ENCODE data around the gene CLCN5. TPM values are rescaled to one million over a fixed set of nuclear protein-coding genes. Genes with fewer than 3 reads are reported as not detected.

CLCN5 gene
- total RNA-seq, 4 donors from 2014 or later = 5.3 to 8.0 (median 7.2) TPM

- TF ChIP-seq, protein P1, sequence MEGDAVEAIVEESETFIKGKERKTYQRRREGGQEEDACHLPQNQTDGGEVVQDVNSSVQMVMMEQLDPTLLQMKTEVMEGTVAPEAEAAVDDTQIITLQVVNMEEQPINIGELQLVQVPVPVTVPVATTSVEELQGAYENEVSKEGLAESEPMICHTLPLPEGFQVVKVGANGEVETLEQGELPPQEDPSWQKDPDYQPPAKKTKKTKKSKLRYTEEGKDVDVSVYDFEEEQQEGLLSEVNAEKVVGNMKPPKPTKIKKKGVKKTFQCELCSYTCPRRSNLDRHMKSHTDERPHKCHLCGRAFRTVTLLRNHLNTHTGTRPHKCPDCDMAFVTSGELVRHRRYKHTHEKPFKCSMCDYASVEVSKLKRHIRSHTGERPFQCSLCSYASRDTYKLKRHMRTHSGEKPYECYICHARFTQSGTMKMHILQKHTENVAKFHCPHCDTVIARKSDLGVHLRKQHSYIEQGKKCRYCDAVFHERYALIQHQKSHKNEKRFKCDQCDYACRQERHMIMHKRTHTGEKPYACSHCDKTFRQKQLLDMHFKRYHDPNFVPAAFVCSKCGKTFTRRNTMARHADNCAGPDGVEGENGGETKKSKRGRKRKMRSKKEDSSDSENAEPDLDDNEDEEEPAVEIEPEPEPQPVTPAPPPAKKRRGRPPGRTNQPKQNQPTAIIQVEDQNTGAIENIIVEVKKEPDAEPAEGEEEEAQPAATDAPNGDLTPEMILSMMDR (IDR thresholded peaks at IDR 0.05) = no peak
- no peak for TF ChIP-seq POLR2A (IDR thresholded peaks at IDR 0.05)
- no peak overlapping the region for H3K4me3 ChIP-seq
- 58 to 100% methylated on average over 1 to 2 of the region's 2 CpGs for WGBS, 2 donors
- no peak for DNase-seq
- H3K27me3 ChIP-seq = no peaks in the 10 kb centered on the region
- intact Hi-C loops (cut with DNase I) = no loop called here
- no peaks in the 10 kb centered on the region for H3K36me3 ChIP-seq
- no peaks in the 10 kb centered on the region for H3K9me3 ChIP-seq
- no peaks in the 10 kb centered on the region for H3K4me1 ChIP-seq
- no peak overlapping the region for H3K27ac ChIP-seq
Measured at GRCh38 chrX:49956313-49956712, 33.9 kb downstream of the CLCN5 start.

- no peaks in the 10 kb centered on the region for H3K4me1 ChIP-seq
- no peak for DNase-seq
- no peaks in the 10 kb centered on the region for H3K9me3 ChIP-seq
- H3K36me3 ChIP-seq = no peaks in the 10 kb centered on the region
- no peak for TF ChIP-seq POLR2A (IDR thresholded peaks at IDR 0.05)
- TF ChIP-seq, protein P1 (IDR thresholded peaks at IDR 0.05) = no peak
- no peak overlapping the region for H3K4me3 ChIP-seq
- intact Hi-C loops (cut with DNase I) = no loop called here
- H3K27ac ChIP-seq = no peak overlapping the region
- WGBS, 2 donors = 63 to 89% methylated on average over 4 of the region's 4 CpGs
- no peaks in the 10 kb centered on the region for H3K27me3 ChIP-seq
Measured at GRCh38 chrX:49958727-49959485, 36.5 kb downstream of the CLCN5 start.

DNA sequence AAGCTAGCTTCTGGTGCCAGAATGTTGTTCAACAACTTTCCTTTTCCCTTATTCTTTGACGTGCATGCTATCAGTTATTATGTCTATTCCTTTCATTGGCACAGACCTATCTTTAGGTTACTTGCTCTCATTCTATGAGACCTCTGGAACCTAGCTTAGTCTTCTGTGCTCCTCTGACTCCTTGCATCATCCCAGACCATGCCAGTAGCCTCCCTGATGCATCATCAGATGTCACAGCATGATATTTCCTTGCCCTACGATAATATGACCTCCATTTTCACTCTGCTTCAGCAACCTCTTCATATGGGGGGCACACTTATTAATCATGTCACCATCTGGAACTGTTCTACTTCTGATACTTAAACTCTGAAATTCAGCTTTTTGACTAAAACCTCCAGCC lies 37.2 kb downstream of the CLCN5 start:
- WGBS, 2 donors = 62 to 86% methylated on average over 2 of the region's 2 CpGs
- DNase-seq = no peak
- no peaks in the 10 kb centered on the region for H3K4me1 ChIP-seq
- no peaks in the 10 kb centered on the region for H3K27me3 ChIP-seq
- no peak for TF ChIP-seq POLR2A (IDR thresholded peaks at IDR 0.05)
- TF ChIP-seq, protein P1 (IDR thresholded peaks at IDR 0.05) = no peak
- no peaks in the 10 kb centered on the region for H3K36me3 ChIP-seq
- no peak overlapping the region for H3K27ac ChIP-seq
- H3K4me3 ChIP-seq = no peak overlapping the region
- H3K9me3 ChIP-seq = no peaks in the 10 kb centered on the region
- intact Hi-C loops (cut with DNase I) = no loop called here

GRCh38 chrX:49960061-49960460 lies 37.7 kb downstream of the CLCN5 start:
- TF ChIP-seq, protein P1 (IDR thresholded peaks at IDR 0.05) = no peak
- TF ChIP-seq POLR2A (IDR thresholded peaks at IDR 0.05) = no peak
- 15 to 43% methylated on average over 1 of the region's 1 CpG for WGBS, 2 donors
- Histone ChIP-seq H3K27ac (no peak overlapping the region), H3K4me1 (no peaks in the 10 kb centered on the region), H3K4me3 (no peak overlapping the region), H3K9me3 (no peaks in the 10 kb centered on the region), H3K27me3 (no peaks in the 10 kb centered on the region), H3K36me3 (no peaks in the 10 kb centered on the region)
- intact Hi-C loops (cut with DNase I) = no loop called here
- DNase-seq = no peak

DNA sequence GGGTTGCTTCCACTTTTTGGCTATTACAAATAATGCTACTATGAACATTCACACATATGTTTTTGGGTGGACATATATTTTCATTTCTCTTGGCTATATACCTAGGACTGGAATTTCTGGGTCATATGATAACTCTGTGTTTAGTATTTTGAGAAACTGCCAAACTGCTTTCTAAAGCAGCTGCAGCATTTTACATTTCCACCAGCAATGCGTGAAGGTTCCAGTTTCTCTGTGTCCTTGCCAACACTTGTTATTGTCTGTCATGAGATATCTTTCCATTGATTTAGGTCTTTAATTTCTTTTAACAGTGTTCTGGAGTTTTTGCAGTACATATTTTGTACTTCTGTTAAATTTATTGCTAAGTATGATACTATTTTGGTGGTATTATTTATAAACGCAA lies 48.3 kb downstream of the CLCN5 start:
- H3K27me3 ChIP-seq = no peaks in the 10 kb centered on the region
- H3K9me3 ChIP-seq = no peaks in the 10 kb centered on the region
- H3K4me1 ChIP-seq = no peaks in the 10 kb centered on the region
- intact Hi-C loops (cut with DNase I) = no loop called here
- no peak overlapping the region for H3K27ac ChIP-seq
- H3K36me3 ChIP-seq = no peaks in the 10 kb centered on the region
- no peak overlapping the region for H3K4me3 ChIP-seq
- TF ChIP-seq POLR2A (IDR thresholded peaks at IDR 0.05) = no peak
- TF ChIP-seq, protein P1 (IDR thresholded peaks at IDR 0.05) = no peak
- WGBS, 2 donors = 92 to 97% methylated on average over 2 of the region's 2 CpGs
- no peak for DNase-seq
